HG02678 (cell line): ENCODE measurements around the gene VAV2.
A peak's percentile ranks its signal among the peaks of the same experiment; 100 is the strongest.
"Not testable (repeated sequence)": the region's sequence is repeated elsewhere in the genome, so short reads cannot be mapped to it uniquely, and the experiment has no call there.

ENCODE experiments used
- ATAC-seq: cut with Tn5 transposase; IDR thresholded peaks from one replicate; pipeline ENCODE4 v1.9.1; 2021; ENCODE audit warnings: mild to moderate bottlenecking, moderate library complexity; ENCODE audit not compliant: unreplicated experiment

The VAV2 gene

DNA sequence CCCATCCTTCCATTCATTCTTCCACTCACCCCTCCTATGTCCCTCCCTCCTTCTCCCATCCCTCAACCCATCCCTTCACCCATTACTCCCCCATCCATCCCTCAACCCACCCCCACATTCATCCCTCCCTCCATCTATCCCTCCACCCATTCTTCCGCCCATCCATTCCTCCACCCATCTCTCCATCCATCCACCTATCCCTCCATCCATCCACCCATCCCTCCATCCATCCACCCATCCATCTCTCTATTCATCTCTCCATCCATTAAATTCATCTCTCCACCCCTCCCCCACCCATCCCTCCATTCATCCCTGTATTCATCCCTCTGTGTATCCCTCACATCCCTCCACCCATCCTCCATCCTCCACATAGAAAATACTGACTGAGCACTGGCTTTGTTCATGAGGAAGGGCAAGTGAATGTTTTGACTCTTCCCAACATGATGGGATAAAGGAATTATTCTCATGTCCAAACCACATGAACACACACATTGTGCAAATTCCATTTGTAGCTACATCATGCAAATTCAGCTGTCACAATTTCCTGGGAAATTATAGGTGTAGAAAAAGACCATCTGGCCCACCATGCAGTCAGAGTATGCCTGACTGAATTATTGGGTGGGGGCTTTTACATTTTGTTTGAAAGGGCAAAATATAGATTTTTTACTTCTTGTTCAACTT, 6.9 kb upstream of the VAV2 start:
- no peak for ATAC-seq

DNA sequence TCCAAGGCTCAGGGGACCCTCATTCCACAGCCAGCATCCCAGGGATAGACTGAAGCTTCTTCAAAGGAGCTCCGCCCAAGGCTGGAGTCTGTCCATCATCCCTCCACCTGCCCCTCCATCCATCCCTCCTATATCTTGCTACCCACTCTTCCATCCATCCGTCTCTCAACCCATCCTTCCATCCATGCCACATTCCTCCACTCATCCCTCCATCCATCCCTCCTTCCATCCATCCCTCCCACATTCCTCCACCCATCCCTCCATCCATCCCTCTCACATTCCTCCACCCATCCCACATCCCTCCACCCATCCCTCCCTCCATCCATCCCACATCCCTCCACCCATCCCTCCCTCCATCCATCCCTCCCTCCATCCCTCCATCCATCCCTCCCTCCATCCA, 5.5 kb upstream of the VAV2 start:
- no peak for ATAC-seq

DNA sequence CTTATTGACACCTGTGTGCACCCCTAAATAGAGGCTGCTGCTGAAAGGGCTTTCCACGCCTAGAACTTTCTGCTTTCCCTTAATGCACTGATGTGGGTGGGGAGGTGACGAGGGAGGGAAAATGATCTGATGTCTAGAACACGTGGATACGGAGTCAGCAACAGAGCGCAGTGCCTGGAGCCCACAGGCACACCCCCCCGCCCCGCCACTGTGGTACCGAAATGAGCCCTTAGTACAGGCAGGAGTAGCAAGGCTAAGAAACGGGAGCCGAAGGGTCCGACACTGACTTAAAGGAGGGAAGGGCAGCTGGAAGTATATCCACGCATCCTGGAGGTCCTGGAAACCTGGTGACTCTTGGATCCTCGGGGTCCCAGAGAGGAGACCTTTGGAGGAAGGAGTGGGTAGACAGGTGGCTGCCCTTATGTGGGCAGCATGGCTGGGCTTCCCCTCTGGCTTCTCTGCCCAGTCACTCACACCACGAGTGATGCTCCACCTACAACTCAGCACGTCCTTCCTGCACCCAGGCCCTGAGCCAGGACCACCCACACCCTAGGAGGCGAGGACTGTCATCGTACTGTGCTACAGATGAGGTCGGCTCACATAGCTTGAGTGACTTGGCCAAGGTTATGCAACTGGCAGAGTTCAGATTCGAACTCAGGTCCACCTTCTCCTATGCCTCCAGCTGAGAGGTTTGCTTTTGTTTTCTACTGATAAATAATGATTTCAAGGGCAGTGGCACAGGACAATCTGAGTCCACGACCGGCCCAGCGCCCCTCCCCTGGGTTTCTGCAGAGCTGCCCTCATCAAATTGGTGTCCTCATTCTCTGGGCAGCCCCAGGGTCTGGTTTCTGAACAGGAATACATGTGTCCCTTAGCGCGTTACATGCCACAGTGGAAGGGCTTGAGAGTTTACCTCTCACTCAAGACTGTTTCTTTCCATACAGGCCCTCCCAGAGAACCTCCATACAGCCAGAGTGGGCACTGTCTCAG, 4.7 kb upstream of the VAV2 start:
- ATAC-seq: no peak

DNA sequence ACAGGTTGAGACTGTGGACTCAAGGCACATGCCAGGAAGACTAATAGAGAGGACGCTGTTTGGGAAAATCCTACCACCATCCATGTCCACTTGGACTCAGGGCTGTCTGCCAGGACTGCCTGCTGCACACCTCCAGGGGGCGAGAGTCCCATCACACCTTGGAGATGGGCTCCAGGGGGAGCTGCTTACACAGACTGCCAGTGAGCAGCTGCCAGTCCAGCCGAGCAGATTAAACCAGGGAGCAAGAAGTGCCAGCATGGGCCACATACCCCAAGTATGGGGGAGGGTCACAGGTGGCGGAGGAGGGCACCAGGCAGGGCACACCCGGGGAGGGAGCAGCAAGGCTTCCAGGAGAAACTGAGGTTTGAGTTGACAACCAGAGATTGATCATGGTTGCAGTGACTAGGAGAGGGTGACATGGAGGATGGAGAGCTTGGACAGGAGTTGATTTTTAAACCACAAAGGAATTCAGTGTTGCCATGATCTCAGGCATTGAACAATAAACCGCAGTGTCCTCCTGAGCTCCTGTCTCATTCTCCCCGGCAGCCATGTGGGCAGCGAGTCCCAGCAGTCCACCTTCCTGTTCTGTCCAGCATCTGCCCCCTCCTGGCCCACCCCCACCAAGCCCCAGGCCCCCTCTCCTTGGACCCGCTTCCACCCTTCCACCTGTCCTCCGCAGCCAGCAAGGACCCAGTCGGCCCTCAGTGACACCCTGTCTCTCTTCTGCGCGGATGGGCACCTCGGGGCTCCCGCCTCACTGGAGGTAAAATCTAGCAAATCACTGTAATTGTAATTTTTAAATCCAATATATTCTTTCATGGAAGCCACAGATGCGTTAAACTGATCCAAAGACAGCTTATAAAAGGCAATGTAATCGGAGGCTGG, 3.1 kb upstream of the VAV2 start:
- no peak for ATAC-seq

DNA sequence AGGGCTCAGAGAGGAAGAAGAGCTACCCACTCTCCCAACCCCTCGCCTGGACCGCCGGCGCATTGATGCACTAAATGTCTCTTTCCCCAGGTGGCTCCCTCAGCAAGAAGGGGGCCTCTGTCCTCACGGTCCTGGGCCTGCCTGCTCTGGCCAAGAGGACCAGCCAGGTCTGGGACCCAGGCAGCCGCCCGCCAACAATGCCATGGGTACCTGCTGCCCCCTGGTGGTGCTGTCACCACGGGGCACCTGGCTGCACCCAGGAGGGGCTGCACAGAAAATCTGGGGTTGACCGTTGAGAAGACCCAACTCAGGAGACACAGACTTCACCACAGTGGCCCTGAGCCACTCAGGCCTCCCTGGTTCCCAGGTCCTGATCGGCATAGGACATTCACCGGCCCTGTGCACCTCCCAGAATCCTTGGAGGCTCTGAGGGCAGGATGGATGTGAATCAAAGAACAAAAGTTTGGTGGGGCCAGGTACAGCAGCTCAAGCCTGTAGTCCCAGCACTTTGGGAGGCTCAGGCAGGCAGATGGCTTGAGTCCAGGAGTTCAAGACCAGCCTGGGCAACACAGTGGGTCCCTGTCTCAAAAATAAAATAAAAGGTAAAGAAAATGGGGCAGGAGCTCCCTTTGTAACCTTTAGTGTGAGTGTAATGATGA, 2.4 kb upstream of the VAV2 start:
- ATAC-seq: no peak

DNA sequence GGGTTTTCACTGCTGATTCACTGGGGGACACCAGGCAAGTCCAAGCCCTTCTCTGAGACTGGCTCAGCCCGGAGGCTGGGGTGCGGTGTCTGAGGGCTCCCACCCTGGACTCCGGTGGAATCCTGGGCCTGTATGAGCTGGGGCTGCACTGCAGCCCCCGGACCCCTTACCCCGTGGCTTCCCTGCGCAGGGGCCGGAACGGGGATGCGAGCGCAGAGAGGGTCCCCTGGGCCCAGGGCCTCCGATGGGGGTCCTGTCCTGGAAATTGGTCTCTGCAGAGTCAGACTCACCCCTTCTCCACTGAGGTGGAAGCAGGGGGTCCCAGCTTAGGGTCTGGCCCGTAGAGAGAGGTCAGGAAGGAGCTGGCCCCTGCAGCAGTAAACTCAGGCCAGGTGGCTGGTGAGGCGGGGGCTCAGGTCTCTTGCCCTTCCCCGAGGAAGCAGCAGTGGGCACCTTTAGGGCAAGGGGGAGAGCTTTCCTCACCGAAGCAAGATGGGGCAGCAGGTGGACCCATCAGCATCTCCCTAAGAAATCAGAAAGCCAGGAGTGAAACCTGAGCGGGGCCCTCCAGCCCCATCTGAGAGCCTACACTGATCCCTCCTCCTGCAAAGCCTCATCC, 1.6 kb upstream of the VAV2 start:
- no peak for ATAC-seq

DNA sequence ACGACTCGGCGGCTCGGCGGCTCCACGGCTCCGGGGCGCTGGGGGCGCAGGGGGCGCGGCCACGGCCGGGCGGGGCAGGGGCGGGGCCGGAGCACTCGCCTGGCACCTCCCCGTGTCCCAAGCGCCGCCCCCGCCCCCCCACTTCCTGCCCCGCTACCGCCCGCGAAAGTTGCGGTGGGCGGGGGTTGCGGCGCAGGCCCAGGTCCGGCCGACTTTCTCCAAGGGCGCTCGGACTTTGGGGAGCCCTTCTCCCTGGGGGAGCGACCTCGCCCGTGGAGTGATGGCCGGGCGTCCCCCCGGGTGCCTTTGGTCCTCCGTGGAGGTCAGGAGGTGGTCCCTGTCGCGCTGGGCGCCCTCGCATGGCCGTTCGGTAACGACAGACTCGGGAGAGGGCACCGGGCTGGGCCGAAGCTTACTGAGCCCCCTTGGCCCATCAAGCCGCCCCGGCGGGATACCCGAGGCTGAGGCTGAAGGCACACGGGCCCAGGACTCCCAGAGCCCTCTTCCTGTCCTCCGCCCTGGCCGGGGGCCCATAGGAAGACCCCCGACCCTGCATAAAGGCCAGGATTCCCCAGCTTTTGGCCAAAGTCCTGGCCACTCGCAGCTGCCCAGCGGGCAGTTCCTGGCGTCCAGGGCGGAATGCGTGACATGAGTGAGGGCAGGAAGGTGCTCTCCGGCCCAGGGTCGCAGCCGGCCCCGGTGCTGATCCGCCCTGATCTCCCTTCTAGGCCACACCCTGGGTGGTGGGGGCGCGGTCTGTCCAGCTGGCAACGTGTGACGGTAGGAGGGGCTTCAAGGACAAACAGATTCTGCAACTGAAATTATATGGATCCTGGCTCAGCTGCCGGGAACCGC, 883 bp upstream of the VAV2 start:
- ATAC-seq: peak; percentile 54

DNA sequence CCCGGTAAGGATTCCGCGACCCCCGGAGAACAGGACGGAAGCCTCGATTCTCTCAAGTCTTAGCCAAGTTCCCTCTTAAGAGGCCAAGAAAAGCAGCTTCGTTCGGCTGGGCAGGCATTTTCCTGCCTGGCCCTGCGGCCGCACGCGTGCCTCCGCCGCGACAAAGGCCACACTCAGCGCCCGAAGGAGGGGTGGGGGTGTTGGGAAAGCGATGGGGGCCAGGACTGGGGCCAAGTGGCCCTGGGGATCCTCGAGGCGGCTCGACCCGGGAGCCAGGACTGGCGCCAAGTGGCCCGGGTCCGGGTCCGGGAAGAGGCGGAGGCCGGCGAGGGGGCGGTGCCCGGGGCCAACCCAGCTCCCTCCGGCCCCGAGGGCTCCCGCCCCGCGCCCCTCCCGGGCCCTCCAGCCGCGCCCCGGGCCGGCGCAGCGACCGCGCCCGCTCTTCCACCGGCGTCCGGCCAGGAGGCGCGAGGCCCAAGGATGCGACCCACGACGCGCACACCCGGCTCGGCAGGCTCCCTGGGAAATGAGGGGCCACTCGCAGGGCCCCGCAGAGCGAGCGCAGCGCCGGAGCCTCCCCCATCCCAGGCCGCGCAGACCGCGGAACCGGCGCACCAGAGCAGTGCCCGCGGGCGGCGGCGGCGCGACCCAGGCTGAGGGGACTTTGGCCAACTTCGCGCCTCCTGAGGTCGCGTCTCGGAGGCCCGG, 756 bp downstream of the VAV2 start:
- ATAC-seq: peak; percentile 4

DNA sequence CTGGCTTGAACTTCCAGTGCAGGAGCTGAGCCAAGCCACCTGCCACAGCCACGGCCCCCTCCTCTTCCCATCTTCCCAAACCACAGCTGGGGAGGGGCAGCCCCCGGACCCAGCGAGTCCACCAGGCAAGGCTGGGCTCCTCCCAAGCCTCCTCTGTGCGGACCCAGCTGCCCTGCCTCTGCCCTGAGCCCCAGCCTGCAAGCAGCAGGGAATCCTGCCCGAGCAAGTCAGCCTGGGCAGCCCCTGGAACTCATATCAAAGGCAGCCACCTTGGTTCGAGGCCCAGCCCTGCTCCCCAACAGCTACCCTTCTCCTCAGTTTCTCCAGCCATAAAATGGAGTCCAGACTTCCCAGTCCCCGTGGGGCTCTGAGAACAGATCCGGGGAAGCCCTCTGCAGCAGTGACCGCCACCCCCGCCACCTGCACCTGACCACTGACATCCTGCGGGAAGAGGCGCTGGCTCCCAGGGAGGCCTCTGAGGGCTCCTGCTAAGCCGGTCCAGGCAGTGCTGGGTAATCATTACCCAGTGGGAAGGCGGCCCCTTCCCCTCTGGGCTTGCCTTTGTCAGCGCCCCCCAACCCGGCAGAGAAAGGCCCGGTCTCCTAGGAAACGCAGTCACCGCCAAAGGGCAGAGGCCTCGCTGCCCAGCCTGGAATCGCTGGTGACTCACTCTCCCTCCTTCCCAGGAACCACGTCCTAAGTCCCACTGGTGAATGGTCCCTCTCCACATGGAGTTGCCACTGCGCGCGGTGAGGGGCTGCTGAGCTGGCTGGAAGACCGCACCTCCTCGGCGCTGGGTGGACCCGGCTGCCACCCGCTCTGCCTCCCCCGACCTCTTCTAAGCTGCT, 1.5 kb downstream of the VAV2 start:
- no peak for ATAC-seq

DNA sequence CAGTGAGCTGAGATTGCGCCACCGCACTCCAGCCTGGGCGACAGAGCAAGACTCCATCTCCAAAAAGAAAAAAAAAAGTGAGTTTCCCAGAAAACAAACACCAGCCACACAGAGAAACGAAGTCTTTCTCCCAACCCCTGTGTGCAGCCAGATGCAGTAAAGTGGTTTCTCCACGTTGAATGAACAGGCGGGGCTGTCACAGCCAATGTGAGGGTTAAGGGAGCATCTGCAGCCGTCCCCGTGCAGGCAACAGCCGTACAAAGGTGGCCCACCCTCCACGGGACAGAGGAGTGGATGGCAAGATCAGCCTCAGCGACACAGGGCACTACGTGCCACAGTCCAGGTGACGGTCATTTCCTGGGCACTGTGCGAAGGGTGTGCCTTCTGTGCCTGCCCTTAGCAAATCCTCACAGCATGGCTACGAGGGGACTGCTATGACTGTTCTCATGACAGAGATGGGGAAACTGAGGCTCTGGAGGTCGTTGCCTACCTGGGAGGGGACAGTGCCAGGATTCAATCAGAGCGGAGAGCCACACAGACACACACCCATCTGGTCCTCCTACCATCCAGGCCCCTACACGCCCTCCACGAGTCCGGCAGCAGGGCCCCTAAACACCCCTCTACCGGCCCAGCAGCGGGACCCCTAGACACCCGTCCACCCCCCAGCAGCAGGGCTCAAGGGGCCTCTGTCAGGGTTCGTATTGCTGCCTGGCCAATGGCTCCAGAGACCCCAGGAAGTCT, 2.3 kb downstream of the VAV2 start:
- ATAC-seq: no peak

DNA sequence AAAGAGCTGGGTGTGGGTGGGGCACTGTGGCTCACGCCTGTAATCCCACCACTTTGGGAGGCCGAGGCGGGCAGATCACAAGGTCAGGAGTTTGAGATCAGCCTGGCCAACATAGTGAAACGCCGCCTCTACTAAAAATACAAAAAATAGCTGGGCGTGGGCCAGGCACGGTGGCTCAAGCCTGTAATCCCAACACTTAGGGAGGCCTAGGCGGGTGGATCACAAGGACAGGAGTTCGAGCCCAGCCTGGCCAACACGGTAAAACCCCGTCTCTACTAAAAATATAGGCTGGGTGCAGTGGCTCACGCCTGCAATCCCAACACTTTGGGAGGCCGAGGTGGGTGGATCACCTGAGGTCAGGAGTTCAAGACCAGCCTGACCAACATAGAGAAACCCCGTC, 3.4 kb downstream of the VAV2 start:
- ATAC-seq: not testable (repeated sequence)

DNA sequence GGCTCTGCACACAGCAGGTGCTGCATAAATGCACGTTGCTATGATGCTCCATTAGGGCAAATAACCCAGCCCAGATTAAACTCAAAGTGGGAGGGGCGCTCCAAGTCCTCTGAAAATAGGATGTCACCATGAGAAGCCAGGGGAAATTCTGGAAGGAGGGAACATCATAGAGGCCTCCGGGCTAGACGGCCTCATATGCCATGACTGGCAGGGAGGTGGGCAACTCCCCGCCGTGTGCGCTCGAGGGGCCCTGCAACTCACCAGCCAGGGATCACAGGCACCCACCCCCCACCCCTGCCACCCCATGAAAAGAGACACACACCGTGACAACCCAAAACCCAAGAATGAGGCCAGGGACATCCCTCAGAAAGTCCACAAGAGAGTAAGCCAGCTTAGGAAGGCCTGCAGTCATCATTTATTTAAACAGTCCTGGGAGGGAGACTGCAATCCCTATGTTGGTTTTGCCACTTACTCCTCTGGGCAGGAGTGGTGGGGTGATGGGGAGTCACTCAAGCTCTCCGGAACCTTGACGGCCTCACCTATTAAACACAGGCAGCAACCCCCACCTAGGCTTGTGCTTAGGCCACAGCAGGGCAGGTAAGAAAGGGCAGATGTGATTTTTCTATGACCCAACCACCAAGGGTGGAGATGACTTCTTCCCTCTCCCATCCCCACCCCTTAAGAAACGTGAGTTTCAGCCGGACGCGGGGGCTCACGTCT, 4.0 kb downstream of the VAV2 start:
- ATAC-seq: no peak

DNA sequence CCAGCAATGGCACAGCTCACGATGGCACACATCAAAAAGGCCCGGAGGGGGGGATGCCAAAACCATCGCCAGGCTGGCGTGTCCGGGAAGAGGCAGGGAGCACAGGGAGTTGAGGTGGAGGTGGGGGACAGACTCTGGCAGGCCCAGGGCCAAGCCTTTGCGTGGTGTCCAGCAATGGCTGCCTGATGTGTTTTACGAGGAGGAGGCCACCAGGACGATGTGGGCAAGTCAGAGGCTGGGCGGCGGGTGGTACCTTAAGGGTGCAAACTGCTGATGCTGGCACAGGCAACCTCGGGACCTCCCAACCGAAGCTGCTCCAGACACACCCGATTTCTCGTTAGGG, 4.7 kb downstream of the VAV2 start:
- no peak for ATAC-seq

DNA sequence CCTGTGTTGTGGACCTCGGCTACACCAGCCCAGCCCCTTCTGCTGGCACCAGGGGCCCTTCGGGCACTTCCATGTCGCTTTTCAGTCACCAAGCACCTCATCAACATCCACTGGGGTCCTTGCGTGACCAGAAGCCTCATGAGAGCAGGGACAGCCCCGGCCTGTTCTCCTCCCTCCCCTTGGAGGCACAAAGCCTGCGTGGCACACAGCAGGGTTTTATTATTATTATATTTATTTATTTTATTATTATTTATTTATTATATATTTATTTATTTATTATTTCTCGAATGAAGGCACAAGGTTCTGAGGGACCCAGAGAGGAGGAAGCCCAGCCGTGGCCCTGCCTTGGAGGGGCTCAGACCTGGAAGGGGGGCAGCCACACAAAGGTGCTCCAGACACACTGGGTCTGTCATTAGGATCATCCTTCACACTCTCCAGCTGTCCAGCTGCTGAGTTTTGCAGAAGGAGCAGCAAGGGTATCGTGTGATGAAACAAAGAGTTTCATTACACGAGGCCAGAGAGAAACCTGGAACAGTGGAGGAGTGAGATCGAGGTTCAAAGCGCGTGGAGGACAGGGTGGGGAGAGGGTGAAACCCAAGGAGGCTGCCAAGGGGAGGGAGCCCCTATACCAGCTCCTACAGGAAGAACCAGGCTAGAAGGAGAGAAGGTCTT, 5.2 kb downstream of the VAV2 start:
- no peak for ATAC-seq

DNA sequence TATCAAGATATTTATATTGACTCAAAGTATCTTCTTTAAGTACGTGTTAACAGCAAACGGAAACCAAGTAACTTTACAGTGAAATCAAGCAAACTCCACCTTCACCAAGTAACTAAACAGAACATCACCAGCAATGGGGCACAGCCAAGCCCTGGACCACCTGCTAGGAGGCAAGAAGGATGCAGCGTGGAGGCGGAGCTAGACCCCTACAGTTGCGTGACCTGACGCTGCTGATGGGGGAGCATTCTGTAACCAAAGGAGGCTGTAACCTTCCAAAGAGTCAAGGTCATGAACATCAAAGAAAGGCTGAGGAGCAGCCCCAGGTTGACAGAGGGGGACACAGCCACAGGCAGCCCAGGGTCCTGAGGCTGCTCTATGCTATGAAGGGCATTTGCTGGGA, 6.1 kb downstream of the VAV2 start:
- no peak for ATAC-seq
